ENCODE data around the gene CYB5D1.

- TF ChIP-seq POLR2A (IDR thresholded peaks at IDR 0.05) (peak in 1 of 2 donors; percentile 30), CTCF (IDR thresholded peaks at IDR 0.05) (peak in 1 of 6 experiments; percentile 4)
Observed at GRCh38 chr17:7857713-7858521, at the start of gene CYB5D1.

Data from thyroid gland (tissue), 4 donors.